HG03280 (cell line): Measurements from ENCODE around the gene CADPS.

Source experiments
- ATAC-seq: cut with Tn5 transposase; IDR thresholded peaks from one replicate; pipeline ENCODE4 v1.9.1; 2021; ENCODE audit warnings: mild to moderate bottlenecking, moderate library complexity; ENCODE audit not compliant: unreplicated experiment

Gene CADPS

GRCh38 chr3:62815981-62816380 lies 59.2 kb downstream of the CADPS start:
- ATAC-seq = no peak

- ATAC-seq = no peak
Observed at GRCh38 chr3:62812631-62813030, 62.6 kb downstream of the CADPS start.

DNA sequence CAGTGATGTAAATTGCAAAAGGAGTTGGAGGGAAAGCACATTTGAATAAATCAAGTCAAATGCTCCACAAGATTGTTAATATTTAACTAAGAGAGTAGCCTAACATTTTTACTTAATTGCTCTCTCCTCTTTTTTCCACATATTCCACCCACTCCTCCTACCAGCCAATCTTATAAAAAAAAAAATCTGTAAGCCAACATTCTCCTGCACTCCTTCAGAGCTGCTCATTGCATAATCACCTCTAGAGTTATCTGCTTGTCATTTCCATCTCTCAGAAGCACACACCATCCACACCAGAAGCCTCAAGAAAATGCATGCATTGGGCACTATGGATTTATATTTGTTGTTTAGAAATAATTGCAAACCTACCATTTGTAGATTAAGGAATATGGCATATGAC lies 64.1 kb downstream of the CADPS start:
- ATAC-seq = no peak

DNA sequence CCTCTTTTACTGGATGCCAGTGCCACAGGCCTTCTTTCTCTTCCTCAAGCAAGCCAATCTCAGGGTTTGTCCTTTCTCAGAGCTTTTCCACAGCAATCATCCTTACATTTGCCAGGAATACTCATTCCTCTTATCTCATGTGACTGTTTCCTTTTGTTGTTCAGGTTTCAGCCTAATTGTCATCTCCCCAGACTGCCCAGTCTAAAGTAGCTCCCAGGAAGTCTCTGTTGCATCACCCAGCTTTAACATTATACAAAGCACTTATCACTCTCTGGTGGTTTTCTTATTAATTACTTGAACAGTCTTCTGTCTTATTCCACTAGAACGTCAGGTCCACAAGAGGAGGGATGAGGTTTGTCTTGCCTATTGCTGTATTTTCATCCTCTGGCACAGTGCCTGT lies 65.8 kb downstream of the CADPS start:
- no peak for ATAC-seq

GRCh38 chr3:62805580-62806277 lies 69.5 kb downstream of the CADPS start:
- no peak for ATAC-seq

DNA sequence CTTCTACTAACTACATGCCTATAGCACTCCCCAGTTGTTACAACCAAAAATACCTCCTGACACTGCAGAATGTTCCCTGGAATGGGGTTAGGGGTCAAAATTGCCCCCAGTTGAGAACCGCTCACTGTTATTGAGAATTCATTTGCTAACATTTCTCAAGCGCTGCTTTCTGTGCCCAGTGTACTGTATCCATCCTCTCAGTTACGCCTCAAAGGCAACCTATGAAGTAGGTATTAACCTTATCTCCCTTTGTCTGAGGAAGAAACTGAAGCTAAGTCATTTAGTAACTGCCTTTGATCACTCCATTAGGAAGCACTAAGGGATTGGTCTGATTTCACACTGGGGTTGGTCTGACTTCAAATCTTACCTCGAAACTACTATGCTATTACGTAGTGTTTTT lies 70.1 kb downstream of the CADPS start:
- no peak for ATAC-seq

DNA sequence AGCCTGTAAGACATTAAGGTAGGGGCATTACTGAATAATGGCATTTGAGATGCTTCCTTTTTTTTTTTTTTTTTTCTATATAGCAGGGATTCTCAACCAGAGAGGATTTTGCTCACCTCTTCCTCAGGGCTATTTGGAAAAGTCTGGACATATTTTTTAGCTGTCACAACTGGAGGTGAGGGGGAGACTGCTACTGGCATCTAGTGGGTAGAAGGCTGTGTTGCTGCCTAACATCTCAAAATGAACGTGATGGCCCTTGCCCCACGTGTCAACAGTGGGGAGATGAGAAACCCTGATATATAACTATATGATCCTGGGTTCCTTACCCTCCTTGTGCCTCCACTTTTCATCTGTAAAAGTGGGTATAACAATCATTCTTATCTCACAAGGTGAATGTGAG lies 71.9 kb downstream of the CADPS start:
- no peak for ATAC-seq

DNA sequence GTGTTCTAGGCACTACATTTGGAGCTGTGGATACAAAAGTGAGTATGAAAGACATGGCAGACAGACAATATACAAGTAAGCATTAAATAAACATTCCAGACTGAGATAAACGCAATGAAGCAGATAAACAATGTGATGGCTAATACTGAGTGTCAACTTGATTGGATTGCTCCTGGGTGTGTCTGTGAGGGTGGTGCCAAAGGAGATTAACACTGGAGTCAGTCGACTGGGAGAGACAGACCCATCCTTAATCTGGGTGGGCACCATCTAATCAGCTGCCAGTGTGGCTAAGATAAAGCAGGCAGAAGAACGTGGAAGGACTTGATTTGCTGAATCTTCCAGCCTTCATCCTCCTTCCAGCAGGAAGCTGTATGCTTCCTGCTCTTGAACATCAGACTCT lies 77.2 kb downstream of the CADPS start:
- ATAC-seq = no peak

- ATAC-seq = no peak
Observed at GRCh38 chr3:62797132-62797531, 78.1 kb downstream of the CADPS start.

DNA sequence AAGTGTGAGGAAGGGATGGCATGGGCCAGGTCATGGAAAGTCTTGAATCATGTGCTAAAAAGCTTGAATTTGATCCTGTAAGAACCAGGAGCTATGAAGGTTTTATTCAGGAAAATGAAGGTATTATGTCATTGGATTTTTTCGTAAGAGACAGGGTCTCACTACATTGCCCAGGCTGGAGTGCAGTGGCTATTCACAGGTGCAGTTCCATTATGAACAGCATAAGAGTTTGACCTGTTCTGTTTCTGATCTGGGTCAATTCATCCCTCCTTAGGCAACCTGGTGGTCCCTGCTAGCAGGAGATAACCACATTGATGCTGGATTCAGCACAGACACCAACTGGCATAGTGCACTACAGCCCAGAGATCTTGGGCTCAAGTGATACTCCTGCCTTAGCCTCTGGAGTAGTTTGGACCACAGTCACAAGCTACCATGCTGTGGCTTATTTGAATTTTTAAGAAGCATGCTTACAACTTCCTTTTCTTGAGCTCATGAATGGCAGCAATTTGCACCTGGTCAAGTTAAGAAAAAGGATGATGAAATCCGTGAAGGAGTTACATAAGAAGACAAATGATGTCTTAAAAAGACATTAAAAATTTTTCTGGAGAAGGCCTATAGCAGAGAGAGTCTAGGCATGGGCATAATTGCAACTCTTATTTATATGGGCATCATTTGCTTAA lies 79.1 kb downstream of the CADPS start:
- no peak for ATAC-seq

GRCh38 chr3:62793946-62794345 lies 81.3 kb downstream of the CADPS start:
- no peak for ATAC-seq

- ATAC-seq = no peak
Observed at GRCh38 chr3:62785384-62785783, 89.8 kb downstream of the CADPS start.

GRCh38 chr3:62781121-62781520 lies 94.1 kb downstream of the CADPS start:
- ATAC-seq = no peak

GRCh38 chr3:62777674-62778073 lies 97.5 kb downstream of the CADPS start:
- no peak for ATAC-seq

DNA sequence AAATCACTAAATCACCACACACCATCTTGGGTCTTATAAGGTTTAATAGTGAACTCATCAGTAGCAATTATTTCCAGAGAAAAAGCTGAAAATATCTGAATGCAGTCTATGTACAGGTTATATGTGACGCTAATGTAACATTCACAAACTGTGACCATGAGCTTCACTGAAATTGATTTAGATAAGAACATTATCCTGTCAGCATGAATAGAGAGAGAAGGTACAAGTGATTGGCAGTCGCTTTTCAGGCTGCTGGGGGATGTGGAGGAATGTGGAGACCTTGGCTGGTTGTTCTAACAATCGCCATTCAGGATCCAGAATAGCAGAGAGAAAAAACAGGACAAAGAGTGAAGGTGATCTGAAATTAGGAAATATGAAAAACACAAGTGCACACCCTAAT lies 98.1 kb downstream of the CADPS start:
- ATAC-seq = no peak

DNA sequence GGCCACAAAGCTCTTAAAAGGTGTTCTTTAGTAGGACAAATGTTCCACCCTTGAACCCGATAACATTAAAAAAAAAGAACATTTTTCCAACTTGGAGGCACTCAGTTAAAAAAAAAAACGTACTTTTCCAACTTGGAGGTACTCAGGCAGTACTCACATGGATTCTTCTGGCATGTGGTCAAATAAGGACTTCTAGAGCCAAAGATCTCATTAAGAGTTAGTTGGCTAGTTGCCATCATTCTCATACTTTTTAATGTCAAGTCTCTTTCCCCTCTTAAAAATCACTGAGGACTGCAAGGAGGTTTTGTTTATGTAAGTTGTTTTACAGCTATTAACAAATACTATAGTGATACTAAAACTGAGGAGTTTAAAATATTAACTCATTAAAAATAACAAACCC lies 101.0 kb downstream of the CADPS start:
- no peak for ATAC-seq

GRCh38 chr3:62771331-62772072 lies 103.7 kb downstream of the CADPS start:
- ATAC-seq = no peak

DNA sequence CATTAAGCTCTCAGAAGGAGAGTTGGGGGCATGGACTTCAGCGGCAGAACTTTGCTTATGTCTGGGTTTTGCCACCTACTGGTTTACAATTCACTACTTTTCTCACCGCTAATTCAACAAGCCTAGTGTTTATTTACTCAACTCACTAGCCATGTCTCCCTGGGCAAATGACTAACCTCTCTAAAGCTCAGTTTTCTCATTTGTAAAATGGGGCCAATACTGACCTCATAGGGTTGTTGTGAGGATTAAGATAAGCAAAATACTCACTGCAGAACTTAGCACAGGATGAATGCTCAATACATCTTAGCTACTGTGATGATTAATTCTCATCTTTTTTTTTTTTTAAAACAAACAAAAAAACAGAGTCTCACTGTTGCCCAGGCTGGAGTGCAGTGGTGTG lies 106.3 kb downstream of the CADPS start:
- ATAC-seq = no peak

GRCh38 chr3:62761711-62762110 lies 113.5 kb downstream of the CADPS start:
- no peak for ATAC-seq

GRCh38 chr3:62761311-62761710 lies 113.9 kb downstream of the CADPS start:
- no peak for ATAC-seq

- ATAC-seq = no peak
Observed at GRCh38 chr3:62758296-62759066, 116.7 kb downstream of the CADPS start.
